SKM-1 treated with dmso at 0.1 percent for 144 hours (cell line): ENCODE measurements around the gene MTMR11.

Source experiments
- DNase-seq: peaks from one replicate; lab custom pipeline; 2025; ENCODE audit not compliant: unreplicated experiment; lab: John Stamatoyannopoulos, UW

The MTMR11 gene

GRCh38 chr1:149937759-149938158, 1.1 kb upstream of the MTMR11 start:
- DNase-seq = no peak

- DNase-seq = no peak
These were observed 470 bp upstream of the MTMR11 start for GRCh38 chr1:149936992-149937705.

GRCh38 chr1:149934356-149934755, 2.3 kb downstream of the MTMR11 start:
- DNase-seq = no peak

GRCh38 chr1:149933208-149933607, 3.5 kb downstream of the MTMR11 start:
- no peak for DNase-seq

- DNase-seq = no peak
These were observed 4.2 kb downstream of the MTMR11 start for GRCh38 chr1:149932474-149932873.

GRCh38 chr1:149931212-149931790, 5.4 kb downstream of the MTMR11 start:
- DNase-seq = peak; percentile 21

GRCh38 chr1:149929856-149930255, 6.8 kb downstream of the MTMR11 start:
- no peak for DNase-seq

- DNase-seq = no peak
These were observed 8.3 kb downstream of the MTMR11 start for GRCh38 chr1:149928401-149928724.

GRCh38 chr1:149927563-149928400, 8.9 kb downstream of the MTMR11 start, which contains the start of gene SF3B4:
Gene SF3B4, minus strand, starts transcription at chr1:149927803. Its CDS starts 44 bp downstream, at chr1:149927759.
- DNase-seq = peak; percentile 99

GRCh38 chr1:149927056-149927562, 9.6 kb downstream of the MTMR11 start:
- DNase-seq = no peak

- no peak for DNase-seq
These were observed 10.4 kb downstream of the MTMR11 start for GRCh38 chr1:149926296-149926695.

- no peak for DNase-seq
These were observed 10.9 kb downstream of the MTMR11 start for GRCh38 chr1:149925751-149926150.

- no peak for DNase-seq
These were observed 11.3 kb downstream of the MTMR11 start for GRCh38 chr1:149925345-149925744.

- DNase-seq = no peak
These were observed 13.1 kb downstream of the MTMR11 start for GRCh38 chr1:149923626-149924025.

GRCh38 chr1:149917571-149918144, 19.0 kb downstream of the MTMR11 start, which contains the start of gene SV2A:
Gene SV2A, minus strand, starts transcription at chr1:149917844. Its CDS starts 4,004 bp downstream, at chr1:149913840.
- DNase-seq = no peak

- no peak for DNase-seq
These were observed 19.8 kb downstream of the MTMR11 start for GRCh38 chr1:149916898-149917252.

GRCh38 chr1:149916193-149916897, 20.3 kb downstream of the MTMR11 start:
- DNase-seq = peak; percentile 50

- no peak for DNase-seq
These were observed 21.1 kb downstream of the MTMR11 start for GRCh38 chr1:149915429-149916192.

GRCh38 chr1:149914545-149914944, 22.1 kb downstream of the MTMR11 start:
- DNase-seq = no peak

GRCh38 chr1:149906570-149907075, 30.1 kb downstream of the MTMR11 start:
- no peak for DNase-seq
